DMS 273 treated with DMSO at 0.1 percent for 48 hours (cell line): ENCODE results near the gene FAM193B.
"Not testable (repeated sequence)": the region's sequence is repeated elsewhere in the genome, so short reads cannot be mapped to it uniquely, and the experiment has no call there.

Experiments
- DNase-seq: peaks from one replicate; lab custom pipeline; 2025; lab: John Stamatoyannopoulos, UW

FAM193B gene

GRCh38 chr5:177486256-177486655, 68.1 kb downstream of the FAM193B start:
- DNase-seq = no peak

- not testable (repeated sequence) for DNase-seq
These were observed 68.6 kb downstream of the FAM193B start for GRCh38 chr5:177485753-177486152.

- no peak for DNase-seq
These were observed 69.3 kb downstream of the FAM193B start for GRCh38 chr5:177484902-177485549.

- DNase-seq = peak; percentile 77
These were observed 70.1 kb downstream of the FAM193B start for GRCh38 chr5:177483994-177484901.

GRCh38 chr5:177483042-177483441, 71.3 kb downstream of the FAM193B start:
- DNase-seq = no peak

GRCh38 chr5:177482359-177482795, 72.0 kb downstream of the FAM193B start:
- DNase-seq = no peak

- DNase-seq = no peak
These were observed 74.6 kb downstream of the FAM193B start for GRCh38 chr5:177479774-177480173.

GRCh38 chr5:177478711-177479646, 75.4 kb downstream of the FAM193B start:
- DNase-seq = no peak

- DNase-seq = no peak
These were observed 76.5 kb downstream of the FAM193B start for GRCh38 chr5:177477701-177478477.

- no peak for DNase-seq
These were observed 77.7 kb downstream of the FAM193B start for GRCh38 chr5:177476531-177477233.

GRCh38 chr5:177475563-177476427, 78.6 kb downstream of the FAM193B start:
- no peak for DNase-seq

- DNase-seq = no peak
These were observed 79.4 kb downstream of the FAM193B start for GRCh38 chr5:177474846-177475562.

- DNase-seq = no peak
These were observed 80.3 kb downstream of the FAM193B start for GRCh38 chr5:177474002-177474476.

GRCh38 chr5:177473443-177474001, 80.8 kb downstream of the FAM193B start, which contains the start of gene DBN1:
Gene DBN1, minus strand, starts transcription at chr5:177473634. Its CDS starts 113 bp downstream, at chr5:177473521.
- no peak for DNase-seq

- DNase-seq = no peak
These were observed 81.6 kb downstream of the FAM193B start for GRCh38 chr5:177472460-177473442.

- no peak for DNase-seq
These were observed 82.6 kb downstream of the FAM193B start for GRCh38 chr5:177471610-177472356.
